Measurements from ENCODE around the gene GRIA3. TPM values are rescaled to one million over a fixed set of nuclear protein-coding genes. Genes with fewer than 3 reads are reported as not detected.

GRIA3 gene
- total RNA-seq, 4 donors from 2014 or later = 7.4 to 13.8 (median 12.4) TPM; not detected in 1

DNA sequence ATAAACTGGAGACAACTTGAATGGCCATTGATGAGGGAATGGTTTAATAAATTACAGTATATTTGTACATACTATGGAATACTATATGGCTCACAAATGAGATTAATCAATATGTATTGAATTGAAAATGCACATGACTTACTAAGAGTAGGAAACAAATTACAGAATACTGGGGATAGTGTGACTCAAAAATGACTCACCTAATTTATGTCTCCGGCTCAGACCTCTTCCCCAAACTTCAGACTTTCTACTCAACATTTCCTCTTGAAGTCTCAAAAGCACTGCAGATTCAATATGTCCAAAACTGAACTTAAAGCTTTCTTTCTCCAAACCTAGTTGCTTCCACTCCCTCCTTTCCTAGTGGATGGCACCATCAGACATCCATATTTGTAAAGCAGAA is 28.8 kb upstream of the GRIA3 start:
- no peaks in the 10 kb centered on the region for H3K36me3 ChIP-seq
- H3K27me3 ChIP-seq = no peaks in the 10 kb centered on the region
- no peak overlapping the region for H3K27ac ChIP-seq
- DNase-seq = no peak
- TF ChIP-seq POLR2A (IDR thresholded peaks at IDR 0.05) = no peak
- TF ChIP-seq, protein P1, sequence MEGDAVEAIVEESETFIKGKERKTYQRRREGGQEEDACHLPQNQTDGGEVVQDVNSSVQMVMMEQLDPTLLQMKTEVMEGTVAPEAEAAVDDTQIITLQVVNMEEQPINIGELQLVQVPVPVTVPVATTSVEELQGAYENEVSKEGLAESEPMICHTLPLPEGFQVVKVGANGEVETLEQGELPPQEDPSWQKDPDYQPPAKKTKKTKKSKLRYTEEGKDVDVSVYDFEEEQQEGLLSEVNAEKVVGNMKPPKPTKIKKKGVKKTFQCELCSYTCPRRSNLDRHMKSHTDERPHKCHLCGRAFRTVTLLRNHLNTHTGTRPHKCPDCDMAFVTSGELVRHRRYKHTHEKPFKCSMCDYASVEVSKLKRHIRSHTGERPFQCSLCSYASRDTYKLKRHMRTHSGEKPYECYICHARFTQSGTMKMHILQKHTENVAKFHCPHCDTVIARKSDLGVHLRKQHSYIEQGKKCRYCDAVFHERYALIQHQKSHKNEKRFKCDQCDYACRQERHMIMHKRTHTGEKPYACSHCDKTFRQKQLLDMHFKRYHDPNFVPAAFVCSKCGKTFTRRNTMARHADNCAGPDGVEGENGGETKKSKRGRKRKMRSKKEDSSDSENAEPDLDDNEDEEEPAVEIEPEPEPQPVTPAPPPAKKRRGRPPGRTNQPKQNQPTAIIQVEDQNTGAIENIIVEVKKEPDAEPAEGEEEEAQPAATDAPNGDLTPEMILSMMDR (IDR thresholded peaks at IDR 0.05) = no peak
- no peaks in the 10 kb centered on the region for H3K9me3 ChIP-seq
- intact Hi-C loops (cut with DNase I; ENCODE audit: low total_unique reads) = no loop called here
- no peaks in the 10 kb centered on the region for H3K4me1 ChIP-seq
- no peak overlapping the region for H3K4me3 ChIP-seq

DNA sequence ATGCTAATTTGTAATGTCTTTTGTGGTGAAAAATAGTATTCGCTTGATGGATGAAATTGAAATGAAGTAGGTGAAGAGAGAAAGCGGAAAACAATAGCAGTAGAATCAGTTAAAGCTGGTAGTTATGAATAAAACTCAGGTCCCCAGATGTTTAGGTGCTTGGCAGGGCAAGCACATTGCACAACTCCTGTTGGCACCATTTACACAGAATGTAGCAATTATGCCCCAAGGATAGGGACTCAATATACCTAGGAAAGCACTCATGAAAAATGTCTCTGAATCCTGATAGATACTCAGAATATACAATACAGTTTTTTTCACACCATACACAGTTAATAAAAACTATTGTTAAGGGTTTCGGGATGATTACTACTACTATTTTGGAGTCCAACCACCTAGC is 26.5 kb upstream of the GRIA3 start:
- intact Hi-C loops (cut with DNase I; ENCODE audit: low total_unique reads) = no loop called here
- TF ChIP-seq POLR2A (IDR thresholded peaks at IDR 0.05) = no peak
- TF ChIP-seq, protein P1 (IDR thresholded peaks at IDR 0.05) = no peak
- H3K9me3 ChIP-seq = no peaks in the 10 kb centered on the region
- H3K4me1 ChIP-seq = no peaks in the 10 kb centered on the region
- DNase-seq = no peak
- H3K36me3 ChIP-seq = no peaks in the 10 kb centered on the region
- no peak overlapping the region for H3K27ac ChIP-seq
- H3K4me3 ChIP-seq = no peak overlapping the region
- no peaks in the 10 kb centered on the region for H3K27me3 ChIP-seq

DNA sequence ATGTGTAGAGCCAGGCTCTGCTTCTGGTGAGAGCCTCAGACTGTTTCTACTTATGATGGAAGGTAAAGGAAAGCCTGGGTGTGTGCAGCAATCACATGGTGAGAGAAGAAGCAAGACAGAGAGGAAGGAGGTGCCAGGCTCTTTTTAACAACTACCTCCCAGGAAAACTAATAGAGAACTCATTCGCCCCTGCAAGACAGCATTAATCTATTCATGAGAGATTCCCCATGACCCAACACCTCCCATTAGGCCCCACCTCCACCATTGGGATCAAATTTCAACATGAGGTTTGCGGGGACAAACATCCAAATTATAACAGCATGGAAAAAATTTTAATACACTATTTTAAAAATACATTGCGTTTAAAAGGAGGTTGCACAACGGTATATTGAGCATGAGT is 24.7 kb upstream of the GRIA3 start:
- Histone ChIP-seq H3K9me3 (no peaks in the 10 kb centered on the region), H3K36me3 (no peaks in the 10 kb centered on the region), H3K27me3 (no peaks in the 10 kb centered on the region), H3K27ac (no peak overlapping the region), H3K4me3 (no peak overlapping the region), H3K4me1 (no peaks in the 10 kb centered on the region)
- intact Hi-C loops (cut with DNase I; ENCODE audit: low total_unique reads) = no loop called here
- no peak for DNase-seq
- no peak for TF ChIP-seq POLR2A (IDR thresholded peaks at IDR 0.05)
- TF ChIP-seq, protein P1 (IDR thresholded peaks at IDR 0.05) = no peak

DNA sequence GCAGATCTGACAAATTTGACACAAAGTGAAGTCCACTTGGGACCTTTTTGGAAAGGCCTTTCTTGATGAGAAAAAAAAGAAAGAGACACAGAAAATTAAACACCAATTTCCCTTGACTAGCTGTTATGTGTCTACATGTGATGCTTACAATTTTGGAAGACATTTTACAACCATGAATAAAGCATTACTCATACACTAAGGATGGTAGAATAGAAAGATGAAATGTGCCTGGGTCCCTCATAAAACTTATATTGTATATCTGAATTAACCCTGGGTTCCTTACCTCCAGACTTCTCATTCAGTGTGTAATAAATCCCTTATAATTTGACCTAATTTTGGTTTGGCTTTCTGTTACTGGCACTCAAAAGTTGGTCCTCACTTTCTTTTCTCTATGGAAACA is 16.5 kb upstream of the GRIA3 start:
- TF ChIP-seq, protein P1 (IDR thresholded peaks at IDR 0.05) = no peak
- H3K27me3 ChIP-seq = peaks cover 0 to 4% of the 10 kb centered on the region in 2 donors
- no peak overlapping the region for H3K27ac ChIP-seq
- no peak overlapping the region for H3K4me3 ChIP-seq
- no peak for DNase-seq
- intact Hi-C loops (cut with DNase I; ENCODE audit: low total_unique reads) = no loop called here
- H3K9me3 ChIP-seq = no peaks in the 10 kb centered on the region
- H3K36me3 ChIP-seq = no peaks in the 10 kb centered on the region
- no peaks in the 10 kb centered on the region for H3K4me1 ChIP-seq

DNA sequence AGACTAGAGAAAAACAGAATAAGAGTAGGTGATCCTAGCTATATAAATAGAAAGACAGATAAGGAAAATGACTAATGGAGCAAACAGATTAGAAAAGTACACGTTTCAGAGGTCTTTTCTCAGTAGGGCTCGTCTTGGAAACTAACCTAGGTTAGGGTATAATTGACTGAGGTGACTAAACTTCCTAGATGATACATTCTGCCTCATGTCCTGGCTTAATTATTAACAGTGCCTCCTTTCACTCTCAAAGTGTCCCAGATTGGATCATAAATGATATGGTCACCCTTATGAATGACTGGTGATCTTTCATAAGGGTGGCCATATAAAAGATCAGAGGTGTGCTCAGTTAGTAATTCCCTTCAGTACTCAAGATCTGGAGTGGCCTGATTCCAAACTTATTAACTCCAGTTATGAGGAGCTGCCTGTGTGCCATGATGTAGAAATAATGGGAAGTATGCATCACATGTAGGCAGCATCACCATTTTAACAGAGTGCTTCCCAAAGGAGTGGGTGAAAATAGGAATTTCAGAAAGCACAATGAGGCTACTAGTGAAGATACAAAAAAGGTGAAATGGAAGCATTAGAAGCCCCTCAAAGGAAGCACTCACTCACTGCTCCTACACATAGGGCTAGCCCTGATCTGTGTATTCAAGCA is 14.7 kb upstream of the GRIA3 start:
- Histone ChIP-seq H3K36me3 (no peaks in the 10 kb centered on the region), H3K4me1 (no peaks in the 10 kb centered on the region), H3K9me3 (no peaks in the 10 kb centered on the region), H3K27ac (no peak overlapping the region), H3K27me3 (peaks cover 0 to 4% of the 10 kb centered on the region in 2 donors), H3K4me3 (no peak overlapping the region)
- intact Hi-C loops (cut with DNase I; ENCODE audit: low total_unique reads) = no loop called here
- TF ChIP-seq POLR2A (IDR thresholded peaks at IDR 0.05) = no peak
- TF ChIP-seq, protein P1 (IDR thresholded peaks at IDR 0.05) = no peak
- DNase-seq = no peak

Measured in uterus (tissue), 4 donors.